HG03175 (cell line): ENCODE data around the gene IGLL1.

Source experiments
- ATAC-seq: cut with Tn5 transposase; IDR thresholded peaks from one replicate; pipeline ENCODE4 v1.9.1; 2021; ENCODE audit warnings: mild to moderate bottlenecking, moderate library complexity; ENCODE audit not compliant: unreplicated experiment

Gene IGLL1

DNA sequence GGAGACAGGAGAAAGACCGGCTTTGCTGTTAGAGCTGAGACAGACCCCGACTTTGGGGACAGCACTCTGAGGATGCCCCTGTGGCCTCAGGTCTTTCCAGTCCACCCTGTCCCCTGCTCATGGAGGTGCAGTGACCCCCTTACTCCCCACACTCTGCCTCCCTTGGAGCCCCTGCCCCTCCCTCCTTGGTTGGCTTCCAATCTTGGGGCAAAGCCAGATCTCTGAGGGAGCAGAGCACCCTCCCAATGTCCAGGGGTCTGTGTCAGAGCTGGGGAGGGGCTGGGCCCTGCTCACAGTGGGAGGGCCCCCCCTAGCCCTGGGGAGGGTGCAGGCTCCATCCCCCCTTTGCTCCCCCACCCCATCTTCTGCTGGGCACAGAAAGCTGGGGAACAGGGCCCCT, 50.0 kb downstream of the IGLL1 start:
- no peak for ATAC-seq

DNA sequence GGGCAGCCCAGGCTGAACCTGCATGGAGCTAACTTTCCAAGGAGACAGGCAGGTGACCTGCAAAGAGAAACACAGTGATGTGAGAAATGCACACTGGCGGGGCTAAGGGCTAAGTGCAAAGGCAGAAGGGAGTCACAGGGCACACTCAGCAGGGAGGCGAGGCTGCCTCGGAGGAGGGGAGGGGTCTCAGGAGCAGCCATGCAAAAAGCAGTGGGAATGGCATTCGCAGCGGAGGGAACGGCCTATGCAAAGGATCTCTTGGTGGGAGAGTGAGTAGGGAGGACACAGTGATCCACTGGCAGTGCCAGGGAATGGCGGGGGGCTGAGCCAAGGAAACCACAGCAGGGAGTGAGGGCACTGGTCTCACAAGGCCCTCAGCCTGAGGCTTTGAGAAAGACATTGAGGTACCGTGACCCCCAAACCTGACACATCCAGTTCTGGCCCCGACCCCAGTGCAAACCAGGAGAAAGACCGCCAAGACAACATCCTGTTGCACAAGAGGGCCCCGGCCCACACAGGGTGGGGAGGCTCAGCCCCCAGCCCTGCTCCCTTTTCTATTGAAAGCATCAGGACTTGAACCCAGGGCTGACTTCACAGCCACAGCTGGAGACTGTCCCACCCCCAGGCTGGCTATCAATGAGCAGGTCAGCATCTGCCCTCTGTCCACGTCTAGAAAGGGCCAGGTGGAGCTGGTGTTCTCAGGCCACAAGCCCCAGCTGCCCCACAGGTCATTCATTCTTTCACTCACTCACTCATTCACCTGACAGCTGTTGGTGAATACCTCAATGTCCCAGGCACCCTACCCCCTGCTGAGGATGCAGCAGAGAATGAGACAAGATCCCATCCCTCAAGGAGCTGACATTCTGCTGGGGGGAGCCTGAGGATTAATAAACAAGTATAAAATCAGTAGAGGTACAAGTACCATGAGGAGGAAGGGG, 50.7 kb downstream of the IGLL1 start:
- no peak for ATAC-seq

DNA sequence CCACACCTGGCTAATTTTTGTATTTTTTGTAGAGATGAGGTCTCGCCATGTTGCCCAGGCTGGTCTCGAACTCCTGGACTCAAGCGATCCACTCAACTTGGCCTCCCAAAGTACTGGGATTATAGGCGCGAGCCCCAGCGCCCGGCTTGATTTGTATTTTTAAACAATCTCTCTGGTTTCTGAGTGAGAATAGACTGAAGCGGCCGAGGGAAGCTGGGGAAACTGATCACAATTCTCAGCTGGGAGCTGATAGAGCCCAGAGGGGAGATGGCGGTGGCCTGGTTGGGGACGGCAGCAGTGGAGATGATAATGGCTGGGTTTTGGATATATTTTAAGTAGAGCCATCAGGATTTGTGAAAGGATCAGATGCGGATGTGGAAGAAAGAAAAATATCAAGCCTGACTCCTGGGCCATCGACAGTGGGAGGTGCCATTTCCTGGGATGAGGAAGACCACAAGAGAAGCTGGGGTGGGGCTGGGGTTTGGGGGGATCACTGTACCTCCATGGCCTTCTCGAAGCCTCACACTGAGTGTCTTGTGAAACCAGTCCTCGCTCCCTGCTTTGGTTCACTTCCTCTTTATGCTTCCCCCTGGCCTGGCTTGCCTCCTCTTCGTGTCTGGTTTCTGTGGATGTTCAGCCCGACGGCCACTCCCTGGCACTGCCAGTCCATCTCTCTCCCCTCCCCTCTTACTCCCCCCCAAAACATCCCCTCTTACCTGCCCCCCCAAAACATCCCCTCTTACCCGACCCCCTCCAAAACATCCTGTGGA, 51.9 kb downstream of the IGLL1 start:
- no peak for ATAC-seq

GRCh38 chr22:23526596-23527316, 53.3 kb downstream of the IGLL1 start:
- no peak for ATAC-seq

DNA sequence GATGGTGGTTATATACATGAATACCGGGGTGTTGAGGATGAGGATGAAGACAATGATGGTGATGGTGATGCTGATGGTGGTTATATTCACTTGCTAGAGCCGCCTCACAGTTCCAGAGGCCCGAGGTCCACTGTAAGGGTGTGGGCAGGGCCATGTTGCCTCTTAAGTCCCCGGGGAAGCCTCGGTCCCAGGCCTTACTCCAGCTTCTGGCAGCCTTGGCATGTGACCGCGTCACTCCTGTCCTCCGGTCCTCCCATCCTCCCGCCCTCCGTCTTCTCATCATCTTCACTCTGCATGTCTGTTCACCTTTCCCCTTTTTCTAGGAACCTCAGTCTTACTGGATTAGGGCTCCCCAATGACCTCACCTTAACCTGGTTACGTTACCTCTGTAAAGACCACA, 54.6 kb downstream of the IGLL1 start:
- no peak for ATAC-seq

- ATAC-seq = no peak
Measured at GRCh38 chr22:23524226-23524625, 55.9 kb downstream of the IGLL1 start.

- no peak for ATAC-seq
Measured at GRCh38 chr22:23523713-23524112, 56.4 kb downstream of the IGLL1 start.
